Testis (tissue), 3 donors: ENCODE data around the gene MS4A10. TPM values are rescaled to one million over a fixed set of nuclear protein-coding genes. Genes with fewer than 3 reads are reported as not detected.

ENCODE experiments used
- DNase-seq: peaks from one replicate; pipeline ENCODE4 v3.0.0-alpha.2; 2019
- H3K27ac ChIP-seq, 2 donors: fragments of 200-600 bp; sonication (generic); one replicate each; pipeline ENCODE4 v1.5.1; 2019
- H3K27me3 ChIP-seq: fragments of 200-600 bp; sonication (generic); one replicate; pipeline ENCODE4 v1.5.1; 2019
- H3K36me3 ChIP-seq: fragments of 200-600 bp; sonication (generic); one replicate; pipeline ENCODE4 v1.5.1; 2017; ENCODE audit warnings: low read depth; ENCODE audit errors: missing control alignments
- H3K4me1 ChIP-seq: fragments of 200-600 bp; sonication (generic); one replicate; pipeline ENCODE4 v1.5.1; 2019
- H3K4me3 ChIP-seq, 2 donors: fragments of 200-600 bp; sonication (generic); one replicate each; pipeline ENCODE4 v1.5.1; 2017 to 2019
- H3K9me3 ChIP-seq: fragments of 200-600 bp; sonication (generic); one replicate; pipeline ENCODE4 v1.5.1; 2017
- CTCF ChIP-seq, 3 experiments: fragments of 450-650 bp in 2 of 3; fragments of 200-600 bp in 1 of 3; sonication (generic) in 1 of 3; IDR thresholded peaks; one replicate each; pipeline ENCODE4 v1.5.1; 2016 to 2019; ENCODE audit warnings: antibody characterized with exemption in 3 of 3, mild to moderate bottlenecking in 2 of 3, moderate library complexity in 1 of 3
- POLR2A ChIP-seq: fragments of 450-650 bp; IDR thresholded peaks from one replicate; pipeline ENCODE4 v1.6.1; 2017; ENCODE audit warnings: antibody characterized with exemption, mild to moderate bottlenecking, moderate library complexity
- WGBS, 2 donors: methylation state at CpG; one replicate each; pipeline ENCODE4 v1.1.5; 2018; 5-methylcytosine and 5-hydroxymethylcytosine counted together
- intact Hi-C: fragments of 100-400 bp; cut with DNase I; formaldehyde crosslinking; loops from one replicate; pipeline ENCODE4 v1.15.1; 2023; ENCODE audit warnings: low total_unique reads
- polyA plus RNA-seq: library from polyadenylated mRNA; stranded (reverse); fragments of 350-450 nt; fragmentation: Illumina TruSeq; extraction: RNeasy Lipid Tissue Mini Kit (QIAGEN cat#74804); gene quantifications from one replicate; pipeline ENCODE4 v1.2.3, GENCODE V29; 2014; ENCODE audit warnings: low read depth, low replicate concordance; ENCODE audit not compliant: insufficient read depth
- total RNA-seq, 2 donors: library from RNA; depleted of rRNA; stranded (reverse); fragments of >200 nt; gene quantifications; one replicate each; pipeline ENCODE4 v1.2.3, GENCODE V29; 2016

The MS4A10 gene
- total and polyA plus RNA-seq, 3 donors from 2014 or later = 0.25 TPM; not detected in 2

DNA sequence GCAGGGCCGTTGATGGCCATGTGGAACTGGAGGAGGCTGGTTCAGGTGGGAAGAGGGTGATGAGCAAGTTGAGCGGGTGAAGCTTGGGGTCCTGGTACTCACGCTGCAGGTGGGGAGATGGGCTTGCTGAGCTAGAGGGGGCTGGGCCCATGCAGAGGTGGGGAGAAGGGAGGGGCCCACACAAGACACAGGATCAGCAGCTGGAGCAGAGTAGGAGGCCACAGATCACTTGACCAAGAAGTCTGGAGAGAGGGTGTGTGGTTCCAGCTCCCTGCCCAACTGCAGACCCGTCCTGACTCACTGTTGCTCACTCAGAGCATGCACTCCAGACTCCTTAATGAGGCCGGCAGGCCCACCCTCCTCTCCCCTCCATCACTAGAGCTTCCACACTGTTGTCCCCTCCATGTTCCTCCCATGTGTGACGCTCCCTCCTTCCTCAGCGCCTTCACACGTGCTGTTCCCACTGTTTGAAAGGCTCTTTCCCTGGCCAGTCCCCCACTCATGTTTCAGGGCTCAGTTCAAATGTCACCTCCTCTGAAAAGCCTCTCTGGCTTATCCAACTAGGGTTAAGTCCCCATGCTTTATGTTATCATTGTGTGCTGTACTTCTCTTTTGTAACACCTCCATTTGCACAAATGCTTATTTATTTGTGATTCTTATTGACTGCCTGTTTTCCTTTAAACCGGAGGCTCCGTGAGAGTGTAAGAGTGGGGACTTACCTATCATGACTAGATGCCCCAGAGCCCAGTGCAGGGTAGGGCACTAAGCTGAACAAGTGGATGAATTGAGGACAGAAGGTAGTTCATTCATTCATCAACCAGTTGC, 59.1 kb downstream of the MS4A10 start:
- no peak overlapping the region for H3K4me3 ChIP-seq
- TF ChIP-seq CTCF (IDR thresholded peaks at IDR 0.05) = no peak
- TF ChIP-seq POLR2A = no peak
- no peak overlapping the region for H3K27ac ChIP-seq
- H3K36me3 ChIP-seq = no peaks in the 10 kb centered on the region
- no peaks in the 10 kb centered on the region for H3K9me3 ChIP-seq
- no peaks in the 10 kb centered on the region for H3K27me3 ChIP-seq
- 60 to 69% methylated on average over 10 of the region's 10 CpGs for WGBS, 2 donors
- no peak for DNase-seq
- intact Hi-C loops = no loop called here
- H3K4me1 ChIP-seq = peaks cover 32% of the 10 kb centered on the region

GRCh38 chr11:60844870-60845221, 59.7 kb downstream of the MS4A10 start:
- H3K9me3 ChIP-seq = no peaks in the 10 kb centered on the region
- H3K4me3 ChIP-seq = no peak overlapping the region
- WGBS, 2 donors = 38 to 47% methylated on average over 4 of the region's 4 CpGs
- no peak for DNase-seq
- H3K27ac ChIP-seq = no peak overlapping the region
- TF ChIP-seq POLR2A = no peak
- no peaks in the 10 kb centered on the region for H3K27me3 ChIP-seq
- H3K36me3 ChIP-seq = no peaks in the 10 kb centered on the region
- intact Hi-C loops = no loop called here
- peaks cover 30% of the 10 kb centered on the region for H3K4me1 ChIP-seq

DNA sequence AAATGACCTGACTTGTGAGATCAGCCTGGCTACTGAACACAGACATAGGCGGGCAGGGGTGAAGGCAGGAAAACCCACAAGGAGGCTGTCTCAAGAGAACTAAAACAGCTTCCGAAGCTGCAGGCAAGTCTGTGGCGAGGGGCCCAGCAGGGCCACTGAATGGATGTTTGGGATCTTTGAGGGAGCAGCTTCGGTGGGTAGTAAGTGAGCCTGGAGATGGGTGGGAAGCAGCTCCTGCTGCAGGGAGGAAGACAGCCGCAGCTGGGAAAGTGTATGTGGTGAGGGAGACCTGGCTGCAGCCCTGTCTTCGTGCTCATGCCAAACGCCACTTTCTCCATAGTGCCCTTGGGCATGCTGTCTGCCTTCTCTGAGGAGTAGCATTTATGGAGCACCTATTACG, 60.2 kb downstream of the MS4A10 start:
- WGBS, 2 donors = 70 to 89% methylated on average over 7 to 8 of the region's 8 CpGs
- H3K27ac ChIP-seq = no peak overlapping the region

DNA sequence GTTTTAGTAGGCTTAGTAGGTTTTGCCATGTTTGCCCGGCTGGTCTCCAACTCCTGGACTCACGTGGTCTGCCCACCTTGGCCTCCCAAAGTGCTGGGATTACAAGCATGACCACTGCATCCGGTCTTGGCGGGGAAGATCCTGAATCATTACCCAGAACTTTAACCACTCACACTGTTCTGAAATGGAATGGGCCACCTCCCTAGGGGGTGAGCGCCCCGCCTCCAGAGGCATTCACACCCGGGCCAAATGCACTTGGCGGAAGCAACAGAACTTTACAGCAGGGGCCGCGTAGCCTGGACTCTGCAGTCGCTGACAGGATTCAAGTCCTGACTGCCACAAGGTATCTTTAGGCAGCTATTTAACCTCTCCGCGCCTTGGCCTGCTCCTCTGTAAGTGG, 62.1 kb downstream of the MS4A10 start:
- 75 to 82% methylated on average over 12 to 13 of the region's 13 CpGs for WGBS, 2 donors
- peaks cover 18% of the 10 kb centered on the region for H3K4me1 ChIP-seq
- H3K27ac ChIP-seq = no peak overlapping the region
- no peak overlapping the region for H3K4me3 ChIP-seq
- no peaks in the 10 kb centered on the region for H3K36me3 ChIP-seq
- H3K27me3 ChIP-seq = no peaks in the 10 kb centered on the region
- no peaks in the 10 kb centered on the region for H3K9me3 ChIP-seq
- intact Hi-C loops = no loop called here
- no peak for TF ChIP-seq POLR2A
- no peak for TF ChIP-seq CTCF (IDR thresholded peaks at IDR 0.05)
- no peak for DNase-seq

More for the DNA sequence above, 60.2 kb downstream of the MS4A10 start:
- H3K4me3 ChIP-seq = no peak overlapping the region
- H3K9me3 ChIP-seq = no peaks in the 10 kb centered on the region
- H3K27me3 ChIP-seq = no peaks in the 10 kb centered on the region
- peaks cover 25% of the 10 kb centered on the region for H3K4me1 ChIP-seq
- no peak for DNase-seq
- intact Hi-C loops = no loop called here
- TF ChIP-seq CTCF (IDR thresholded peaks at IDR 0.05) = no peak
- TF ChIP-seq POLR2A = no peak
- H3K36me3 ChIP-seq = no peaks in the 10 kb centered on the region

GRCh38 chr11:60847896-60848295, 62.8 kb downstream of the MS4A10 start:
- intact Hi-C loops = no loop called here
- no peak overlapping the region for H3K4me3 ChIP-seq
- no peak for DNase-seq
- 90 to 92% methylated on average over 12 of the region's 12 CpGs for WGBS, 2 donors
- no peak overlapping the region for H3K27ac ChIP-seq
- peaks cover 15% of the 10 kb centered on the region for H3K4me1 ChIP-seq
- no peaks in the 10 kb centered on the region for H3K27me3 ChIP-seq
- no peaks in the 10 kb centered on the region for H3K9me3 ChIP-seq
- TF ChIP-seq CTCF (IDR thresholded peaks at IDR 0.05) (no peak), POLR2A (no peak)
- no peaks in the 10 kb centered on the region for H3K36me3 ChIP-seq
